HEK293T (cell line): ENCODE results near the gene FNDC1.

ENCODE experiments used
- CTCF ChIA-PET: fragments of 350-600 bp; formaldehyde crosslinking; extraction: SDS; loops from one replicate; lab custom pipeline; 2021; ENCODE audit warnings: antibody characterized with exemption, inconsistent platforms; lab: Yijun Ruan, JAX
- POLR2A ChIA-PET: fragments of 350-600 bp; formaldehyde crosslinking; extraction: SDS; loops from one replicate; lab custom pipeline; 2020; ENCODE audit warnings: antibody characterized with exemption, inconsistent platforms; lab: Yijun Ruan, JAX
- DNase-seq: peaks from one replicate; pipeline ENCODE4 v3.0.0; 2012; ENCODE audit warnings: mixed read lengths; ENCODE audit errors: extremely low spot score
- ARNT ChIP-seq: fragments of 450-650 bp; IDR thresholded peaks from 2 replicates; pipeline ENCODE4 v1.6.1; 2017; ENCODE audit warnings: mild to moderate bottlenecking
- BHLHE40 ChIP-seq: fragments of 450-650 bp; IDR thresholded peaks from 2 replicates; pipeline ENCODE4 v1.6.1; 2016; ENCODE audit warnings: mild to moderate bottlenecking, moderate library complexity, borderline replicate concordance
- CTBP1 ChIP-seq: fragments of 450-650 bp; IDR thresholded peaks from 2 replicates; pipeline ENCODE4 v1.6.1; 2016; ENCODE audit warnings: borderline replicate concordance
- ELF4 ChIP-seq: fragments of 450-650 bp; IDR thresholded peaks from 2 replicates; pipeline ENCODE4 v1.6.1; 2017; ENCODE audit warnings: antibody characterized with exemption
- FOXA1 ChIP-seq: fragments of 450-650 bp; IDR thresholded peaks from 2 replicates; pipeline ENCODE4 v1.6.1; 2016; ENCODE audit warnings: mild to moderate bottlenecking
- FOXK2 ChIP-seq: fragments of 450-650 bp; IDR thresholded peaks from 2 replicates; pipeline ENCODE4 v1.6.1; 2016; ENCODE audit warnings: mild to moderate bottlenecking
- FOXM1 ChIP-seq: fragments of 450-650 bp; IDR thresholded peaks from 2 replicates; pipeline ENCODE4 v1.6.1; 2017; ENCODE audit warnings: mild to moderate bottlenecking, borderline replicate concordance
- HDGF ChIP-seq: fragments of 450-650 bp; IDR thresholded peaks from 2 replicates; pipeline ENCODE4 v1.6.1; 2017; ENCODE audit warnings: antibody characterized with exemption, borderline replicate concordance
- L3MBTL2 ChIP-seq: fragments of 450-650 bp; conservative IDR thresholded peaks from 2 replicates; pipeline ENCODE4 v1.6.1; 2016; ENCODE audit warnings: mild to moderate bottlenecking
- LEF1 ChIP-seq: fragments of 450-650 bp; IDR thresholded peaks from 2 replicates; pipeline ENCODE4 v1.6.1; 2017; ENCODE audit warnings: mild to moderate bottlenecking, borderline replicate concordance
- NFRKB ChIP-seq: fragments of 450-650 bp; IDR thresholded peaks from 2 replicates; pipeline ENCODE4 v1.6.1; 2016; ENCODE audit warnings: mild to moderate bottlenecking, moderate library complexity
- PKNOX1 ChIP-seq: fragments of 450-650 bp; IDR thresholded peaks from 2 replicates; pipeline ENCODE4 v1.6.1; 2016
- SP1 ChIP-seq: fragments of 450-650 bp; IDR thresholded peaks from 2 replicates; pipeline ENCODE4 v1.6.1; 2017
- SUZ12 ChIP-seq: fragments of 450-650 bp; IDR thresholded peaks from 2 replicates; pipeline ENCODE4 v1.6.1; 2016; ENCODE audit warnings: mild to moderate bottlenecking
- TARDBP ChIP-seq: fragments of 450-650 bp; IDR thresholded peaks from 2 replicates; pipeline ENCODE4 v1.6.1; 2016
- ZNF384 ChIP-seq: fragments of 450-650 bp; IDR thresholded peaks from 2 replicates; pipeline ENCODE4 v1.6.1; 2016

The FNDC1 gene

GRCh38 chr6:159174263-159174969, 5.2 kb downstream of the FNDC1 start:
- ChIA-PET CTCF (interaction anchor here (0.7 to 2.0 kb wide), 8 partner anchors 10 to 482 kb away, joined by 3 to 9 read pairs (median 5); no protein-coding TSS in a partner anchor), POLR2A (no interaction called here)
- no peak for TF ChIP-seq BHLHE40
- TF ChIP-seq ARNT, result no peak
- no peak for TF ChIP-seq TARDBP
- TF ChIP-seq NFRKB, result no peak
- TF ChIP-seq L3MBTL2, result no peak
- TF ChIP-seq HDGF, result no peak
- TF ChIP-seq CTBP1, result no peak
- TF ChIP-seq FOXK2, result no peak
- DNase-seq, result peak; percentile 85

GRCh38 chr6:159176913-159177312, 7.7 kb downstream of the FNDC1 start:
- no peak for DNase-seq
- ChIA-PET POLR2A (no interaction called here), CTCF (no interaction called here)
- TF ChIP-seq SUZ12 (no peak), SP1 (no peak), ZNF384 (no peak), ELF4 (no peak)

- CTCF ChIA-PET, result no interaction called here
- no peak for TF ChIP-seq SP1
- TF ChIP-seq SUZ12, result no peak
- no peak for TF ChIP-seq BHLHE40
- no peak for TF ChIP-seq FOXA1
- no peak for TF ChIP-seq ARNT
- TF ChIP-seq HDGF, result no peak
- no peak for TF ChIP-seq NFRKB
- no peak for TF ChIP-seq L3MBTL2
- TF ChIP-seq ZNF384, result no peak
- no peak for TF ChIP-seq TARDBP
- POLR2A ChIA-PET, result no interaction called here
- no peak for DNase-seq
Observed at GRCh38 chr6:159178847-159179246, 9.6 kb downstream of the FNDC1 start.

GRCh38 chr6:159180001-159180400, 10.8 kb downstream of the FNDC1 start:
- ChIA-PET POLR2A (no interaction called here), CTCF (no interaction called here)
- no peak for DNase-seq
- TF ChIP-seq PKNOX1 (no peak), SUZ12 (no peak), L3MBTL2 (no peak), FOXM1 (no peak), HDGF (no peak), FOXA1 (no peak), FOXK2 (no peak), ZNF384 (no peak), NFRKB (no peak), ELF4 (no peak), LEF1 (no peak), BHLHE40 (no peak), CTBP1 (no peak), ARNT (no peak), SP1 (no peak), TARDBP (no peak)

- ChIA-PET CTCF (no interaction called here), POLR2A (no interaction called here)
- TF ChIP-seq FOXM1, result no peak
- TF ChIP-seq PKNOX1, result no peak
- TF ChIP-seq ELF4, result no peak
- TF ChIP-seq SUZ12, result no peak
- TF ChIP-seq TARDBP, result no peak
- no peak for TF ChIP-seq L3MBTL2
- no peak for TF ChIP-seq SP1
- no peak for TF ChIP-seq FOXK2
- no peak for TF ChIP-seq BHLHE40
- TF ChIP-seq CTBP1, result no peak
- no peak for TF ChIP-seq HDGF
- no peak for TF ChIP-seq NFRKB
- no peak for TF ChIP-seq LEF1
- TF ChIP-seq ARNT, result no peak
- no peak for TF ChIP-seq ZNF384
- TF ChIP-seq FOXA1, result no peak
- no peak for DNase-seq
Observed at GRCh38 chr6:159181914-159182313, 12.7 kb downstream of the FNDC1 start.

- ChIA-PET CTCF (interaction anchor here (1.5 kb wide), 1 partner anchor 10 kb away, joined by 6 read pairs; no protein-coding TSS in a partner anchor), POLR2A (no interaction called here)
- no peak for DNase-seq
- no peak for TF ChIP-seq FOXM1
Observed at GRCh38 chr6:159184559-159184958, 15.4 kb downstream of the FNDC1 start.

GRCh38 chr6:159190460-159190859, 21.3 kb downstream of the FNDC1 start:
- DNase-seq, result no peak
- ChIA-PET CTCF (no interaction called here), POLR2A (no interaction called here)
- TF ChIP-seq FOXK2, result no peak
- TF ChIP-seq ELF4, result no peak

GRCh38 chr6:159193923-159194322, 24.7 kb downstream of the FNDC1 start:
- ChIA-PET POLR2A (interaction anchor here (0.6 kb wide), 1 partner anchor 77 kb away, joined by 3 read pairs; no protein-coding TSS in a partner anchor), CTCF (interaction anchor here (0.7 kb wide), 1 partner anchor 59 kb away, joined by 3 read pairs; no protein-coding TSS in a partner anchor)
- no peak for DNase-seq
- TF ChIP-seq FOXM1 (no peak), CTBP1 (no peak), BHLHE40 (no peak), LEF1 (no peak), SP1 (no peak), L3MBTL2 (no peak), ARNT (no peak), TARDBP (no peak), HDGF (no peak), SUZ12 (no peak), FOXK2 (no peak), ELF4 (no peak), FOXA1 (no peak), NFRKB (no peak)
